Natural killer cell (primary cell): ENCODE measurements around the gene BLOC1S2. TPM values are rescaled to one million over a fixed set of nuclear protein-coding genes. Genes with fewer than 3 reads are reported as not detected.
A peak's percentile ranks its signal among the peaks of the same experiment; 100 is the strongest.

ENCODE experiments used
- ATAC-seq, 3 donors: fragments of 150-1000 bp in 2 of 3; fragments of 200-7000 bp in 1 of 3; cut with Tn5 transposase; 1 replicate in 1 of 3; 2 replicates in 2 of 3; pipeline ENCODE4 v1.10.0; 2021; ENCODE audit warnings: mild to moderate bottlenecking in 2 of 3, moderate library complexity in 2 of 3
- DNase-seq, 2 donors: peaks; one replicate each; pipeline versions ENCODE4 v3.0.0 to v3.0.0-alpha.2; 2013 to 2021; ENCODE audit warnings: mixed read lengths in 1 of 2
- H3K27ac ChIP-seq: one replicate; pipeline ENCODE4 v1.5.1; 2013; ENCODE audit warnings: mild to moderate bottlenecking, low read length
- H3K27me3 ChIP-seq: one replicate; pipeline ENCODE4 v1.6.1; 2013; ENCODE audit warnings: low read length; ENCODE audit not compliant: control insufficient read depth, insufficient read depth
- H3K36me3 ChIP-seq: one replicate; pipeline ENCODE4 v1.6.1; 2013; ENCODE audit warnings: low read length; ENCODE audit not compliant: control insufficient read depth, insufficient read depth
- H3K4me1 ChIP-seq: one replicate; pipeline ENCODE4 v1.6.1; 2013; ENCODE audit warnings: low read length; ENCODE audit not compliant: control insufficient read depth, insufficient read depth
- H3K4me3 ChIP-seq: one replicate; pipeline ENCODE4 v1.5.1; 2013; ENCODE audit warnings: low read length
- H3K9me3 ChIP-seq: one replicate; pipeline ENCODE4 v1.6.1; 2013; ENCODE audit warnings: low read length; ENCODE audit not compliant: control insufficient read depth, insufficient read depth
- H3K27ac Mint-ChIP-seq, 2 donors: one replicate each; pipeline ENCODE4 v1.8.0; 2022; ENCODE audit warnings: mild to moderate bottlenecking in 2 of 2, mixed read lengths in 2 of 2, moderate library complexity in 1 of 2
- H3K27me3 Mint-ChIP-seq, 2 donors: one replicate each; pipeline ENCODE4 v1.8.0; 2022; ENCODE audit warnings: low read depth in 2 of 2, mixed read lengths in 2 of 2
- H3K36me3 Mint-ChIP-seq: one replicate; pipeline ENCODE4 v1.8.0; 2022; ENCODE audit warnings: mixed read lengths
- H3K4me1 Mint-ChIP-seq, 2 donors: one replicate each; pipeline ENCODE4 v1.8.0; 2022; ENCODE audit warnings: mixed read lengths in 2 of 2
- H3K4me3 Mint-ChIP-seq: one replicate; pipeline ENCODE4 v1.8.0; 2022; ENCODE audit warnings: mild to moderate bottlenecking, moderate library complexity, mixed read lengths
- H3K9me3 Mint-ChIP-seq, 2 donors: one replicate each; pipeline ENCODE4 v1.8.0; 2022; ENCODE audit warnings: mixed read lengths in 2 of 2
- CTCF ChIP-seq: fragments of 200-600 bp; IDR thresholded peaks from one replicate; pipeline ENCODE4 v1.8.0; 2022; ENCODE audit warnings: antibody characterized with exemption
- WGBS: methylation state at CpG from one replicate; pipeline ENCODE4 v1.1.7; 2013; ENCODE audit warnings: missing lambda C conversion rate; ENCODE audit not compliant: insufficient coverage; 5-methylcytosine and 5-hydroxymethylcytosine counted together
- intact Hi-C: fragments of 100-400 bp; cut with micrococcal nuclease; formaldehyde crosslinking; loops from one replicate; pipeline ENCODE4 v1.14.2; 2022
- total RNA-seq, 4 donors: library from RNA; stranded (reverse); fragments of 120-200 nt in 1 of 4; gene quantifications; one replicate each; pipeline versions ENCODE4 v1.2.3 to v1.2.4, GENCODE V29; 2013 to 2022

Gene BLOC1S2
- total RNA-seq, 3 donors from 2014 or later (not counting 1 experiment from before 2014, with no cell fraction given): 36.7 to 63.7 (median 60.4) TPM

- intact Hi-C loops: no loop called here
- H3K9me3 Mint-ChIP-seq: no peaks in the 10 kb centered on the region
- H3K4me3 Mint-ChIP-seq: no peak overlapping the region
- H3K27ac Mint-ChIP-seq: no peak overlapping the region
- peak overlapping the region; percentile 37 for H3K27ac ChIP-seq
- TF ChIP-seq CTCF: no peak
- peaks cover 27 to 37% of the 10 kb centered on the region in 2 donors for H3K27me3 Mint-ChIP-seq
- ATAC-seq: peak in 2 of 3 donors; percentile 72 to 87
- no peaks in the 10 kb centered on the region for H3K9me3 ChIP-seq
- no peak overlapping the region for H3K4me3 ChIP-seq
- H3K36me3 Mint-ChIP-seq: no peaks in the 10 kb centered on the region
- H3K27me3 ChIP-seq: no peaks in the 10 kb centered on the region
- H3K36me3 ChIP-seq: no peaks in the 10 kb centered on the region
- no peaks in the 10 kb centered on the region for H3K4me1 Mint-ChIP-seq
- whole genome bisulfite sequencing: 46% methylated on average over 8 of the region's 8 CpGs
- H3K4me1 ChIP-seq: peaks cover 5% of the 10 kb centered on the region
- peak in 1 of 2 donors; percentile 56 for DNase-seq
These were observed 40.7 kb upstream of the BLOC1S2 start for GRCh38 chr10:100327007-100327717.

- Histone ChIP-seq H3K36me3 (no peaks in the 10 kb centered on the region), H3K4me3 (no peak overlapping the region), H3K9me3 (no peaks in the 10 kb centered on the region), H3K4me1 (peaks cover 5% of the 10 kb centered on the region), H3K27ac (no peak overlapping the region), H3K27me3 (no peaks in the 10 kb centered on the region)
- ATAC-seq (no peak), DNase-seq (no peak)
- Mint-ChIP-seq H3K27ac (no peak overlapping the region), H3K4me3 (no peak overlapping the region), H3K27me3 (peaks cover 21 to 36% of the 10 kb centered on the region in 2 donors), H3K36me3 (no peaks in the 10 kb centered on the region), H3K9me3 (no peaks in the 10 kb centered on the region), H3K4me1 (no peaks in the 10 kb centered on the region)
- intact Hi-C loops: no loop called here
- no peak for TF ChIP-seq CTCF
- 82% methylated on average over 7 of the region's 7 CpGs for WGBS
These were observed 38.7 kb upstream of the BLOC1S2 start for GRCh38 chr10:100325158-100325557.

- DNase-seq (no peak), ATAC-seq (no peak)
- Mint-ChIP-seq H3K4me1 (no peaks in the 10 kb centered on the region), H3K9me3 (no peaks in the 10 kb centered on the region), H3K4me3 (no peak overlapping the region), H3K27ac (no peak overlapping the region), H3K27me3 (peaks cover 20 to 34% of the 10 kb centered on the region in 2 donors), H3K36me3 (no peaks in the 10 kb centered on the region)
- Histone ChIP-seq H3K27ac (no peak overlapping the region), H3K4me3 (no peak overlapping the region), H3K36me3 (no peaks in the 10 kb centered on the region), H3K4me1 (no peaks in the 10 kb centered on the region), H3K27me3 (peaks cover 2% of the 10 kb centered on the region), H3K9me3 (no peaks in the 10 kb centered on the region)
- intact Hi-C loops: no loop called here
- TF ChIP-seq CTCF: no peak
- WGBS: no CpG with 5 or more reads among the region's 1 CpG
These were observed 33.4 kb upstream of the BLOC1S2 start for GRCh38 chr10:100319707-100320402.
